Hematopoietic multipotent progenitor cell treated with erythropoietin and hydrocortisone succinate and interleukin-3 and kit ligand, for 15 days (in vitro differentiated cells): Measurements from ENCODE around the gene ZBTB37.
A peak's percentile ranks its signal among the peaks of the same experiment; 100 is the strongest.
"Not testable (repeated sequence)": the region's sequence is repeated elsewhere in the genome, so short reads cannot be mapped to it uniquely, and the experiment has no call there.

Experiments used
- DNase-seq: peaks from one replicate; pipeline ENCODE4 v3.0.0-alpha.2; 2015; ENCODE audit warnings: low spot score

ZBTB37 gene

GRCh38 chr1:173865468-173866164 lies 2.6 kb upstream of the ZBTB37 start:
- peak; percentile 28 for DNase-seq

GRCh38 chr1:173866413-173867115 lies 1.6 kb upstream of the ZBTB37 start:
- DNase-seq, result peak; percentile 22

DNA sequence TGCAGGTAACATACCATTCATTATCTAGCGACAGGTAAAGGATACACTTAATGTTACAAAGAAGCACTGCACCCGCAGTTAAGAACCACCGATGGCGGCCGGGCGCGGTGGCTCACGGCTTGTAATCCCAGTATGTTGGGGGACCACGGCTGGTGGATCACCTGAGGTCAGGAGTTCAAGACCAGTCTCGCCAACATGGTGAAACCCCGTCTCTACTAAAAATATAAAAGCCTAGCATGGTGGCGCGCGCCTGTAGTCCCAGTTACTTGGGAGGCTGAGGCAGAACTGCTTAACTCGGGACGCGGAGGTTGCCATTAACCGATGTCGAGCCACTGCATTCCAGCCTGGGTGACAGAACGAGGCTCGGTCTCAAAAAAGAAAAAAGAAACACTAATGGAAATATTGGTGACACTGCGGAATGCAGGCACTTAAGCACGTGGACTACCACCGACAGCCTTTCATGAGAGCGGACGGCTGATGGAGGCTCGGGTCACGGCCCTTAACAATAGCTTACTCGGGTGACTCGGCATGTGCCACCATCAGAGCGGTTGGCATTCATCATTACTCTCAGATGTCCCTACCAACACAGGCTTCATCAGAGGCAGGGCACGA lies 933 bp upstream of the ZBTB37 start:
- DNase-seq, result no peak

- DNase-seq, result peak; percentile 99
Measured at GRCh38 chr1:173867753-173868265, 371 bp upstream of the ZBTB37 start, which contains the start of gene GAS5. GAS5 (minus strand) TSS chr1:173867989.

DNA sequence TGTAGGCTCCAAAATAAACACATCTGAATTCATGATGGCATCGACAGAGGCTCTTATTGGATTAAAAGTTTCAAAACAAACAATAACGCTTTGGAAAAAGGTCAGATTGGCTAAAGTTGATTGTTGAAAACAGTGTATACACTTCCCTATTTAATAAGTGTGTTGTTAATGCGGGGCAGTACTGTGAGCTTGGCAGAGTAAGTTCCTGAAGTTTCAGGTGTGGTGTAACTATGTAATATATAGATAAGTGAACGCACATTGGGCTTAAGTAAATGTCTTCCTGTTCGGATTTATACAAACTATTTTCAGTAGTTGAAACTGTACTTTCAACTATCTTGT lies 810 bp downstream of the ZBTB37 start:
- DNase-seq, result peak; percentile 20

DNA sequence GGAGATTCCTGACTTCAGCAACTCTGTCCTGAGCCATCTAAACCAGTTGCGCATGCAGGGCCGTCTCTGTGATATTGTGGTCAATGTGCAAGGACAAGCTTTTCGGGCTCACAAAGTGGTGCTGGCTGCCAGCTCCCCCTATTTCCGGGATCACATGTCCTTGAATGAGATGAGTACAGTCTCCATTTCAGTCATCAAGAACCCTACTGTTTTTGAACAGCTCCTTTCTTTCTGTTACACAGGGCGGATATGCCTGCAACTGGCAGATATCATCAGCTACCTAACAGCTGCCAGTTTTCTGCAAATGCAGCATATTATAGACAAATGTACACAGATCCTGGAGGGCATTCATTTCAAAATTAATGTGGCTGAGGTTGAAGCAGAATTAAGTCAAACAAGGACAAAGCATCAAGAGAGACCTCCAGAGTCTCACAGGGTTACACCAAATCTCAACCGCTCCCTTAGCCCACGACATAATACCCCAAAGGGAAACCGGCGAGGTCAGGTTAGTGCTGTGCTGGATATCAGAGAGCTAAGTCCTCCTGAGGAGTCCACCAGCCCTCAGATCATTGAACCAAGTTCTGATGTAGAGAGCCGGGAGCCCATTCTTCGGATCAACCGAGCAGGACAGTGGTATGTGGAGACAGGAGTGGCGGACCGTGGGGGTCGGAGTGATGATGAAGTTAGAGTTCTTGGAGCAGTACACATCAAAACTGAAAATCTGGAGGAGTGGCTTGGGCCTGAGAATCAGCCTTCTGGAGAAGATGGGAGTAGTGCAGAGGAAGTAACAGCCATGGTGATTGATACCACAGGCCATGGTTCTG lies 2.3 kb downstream of the ZBTB37 start:
- peak; percentile 50 for DNase-seq

GRCh38 chr1:173871091-173871490 lies 2.9 kb downstream of the ZBTB37 start:
- DNase-seq, result no peak

- no peak for DNase-seq
Measured at GRCh38 chr1:173871500-173871899, 3.3 kb downstream of the ZBTB37 start.

DNA sequence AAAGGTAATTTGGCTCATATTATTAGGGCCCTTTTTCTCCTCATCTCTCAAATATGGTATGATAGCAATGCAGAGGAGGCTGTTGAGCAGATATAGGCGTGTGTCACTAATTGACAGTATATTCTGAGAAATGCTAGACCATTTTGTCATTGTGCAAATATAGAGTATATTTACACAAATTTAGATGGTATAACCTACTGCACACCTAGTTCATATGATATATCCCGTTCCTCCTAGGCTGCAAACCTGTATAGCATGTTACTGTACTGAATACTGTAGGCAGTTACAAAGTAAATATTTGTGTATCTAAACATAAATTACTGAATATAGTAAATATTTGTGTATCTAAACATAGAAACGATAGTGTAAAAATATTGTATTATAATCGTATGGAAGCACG lies 8.6 kb downstream of the ZBTB37 start:
- DNase-seq, result no peak

DNA sequence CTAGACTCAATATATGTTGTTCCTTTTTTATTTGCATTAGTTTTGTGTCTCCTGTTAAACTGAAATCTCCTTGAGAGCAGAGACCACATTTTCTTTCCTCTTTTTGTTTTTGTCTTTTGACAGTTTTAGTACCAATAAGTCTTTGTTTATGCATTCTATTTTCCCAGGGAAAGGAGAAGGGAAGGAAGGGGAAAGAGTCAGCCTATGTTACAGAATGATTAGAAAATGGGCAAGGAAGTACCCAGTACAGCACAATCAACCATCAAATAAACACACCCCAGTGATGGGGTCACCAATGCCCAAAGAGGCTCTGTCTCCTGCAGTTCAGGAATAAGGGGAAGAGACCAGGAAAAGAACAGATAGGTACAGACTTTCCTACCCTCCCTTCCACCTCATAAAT lies 10.1 kb downstream of the ZBTB37 start:
- DNase-seq, result no peak

- DNase-seq, result not testable (repeated sequence)
Measured at GRCh38 chr1:173881117-173881516, 12.9 kb downstream of the ZBTB37 start.

DNA sequence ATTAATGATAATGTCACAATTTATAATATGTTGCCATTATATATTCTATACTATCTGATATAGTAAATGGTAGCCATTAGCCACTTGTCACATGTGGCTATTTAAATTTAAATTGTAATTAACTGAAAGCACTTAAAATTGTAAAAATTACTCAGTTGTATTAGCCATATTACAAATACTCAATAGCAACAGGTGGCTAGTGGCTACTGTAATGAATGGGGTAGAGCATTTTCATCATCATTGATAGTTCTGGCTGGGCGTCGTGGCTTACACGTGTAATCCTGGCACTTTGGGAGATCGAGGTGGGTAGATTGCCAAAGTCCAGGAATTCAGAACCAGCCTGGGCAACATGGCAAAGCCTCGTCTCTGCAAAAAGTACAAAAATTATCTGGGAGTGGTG lies 16.5 kb downstream of the ZBTB37 start:
- DNase-seq, result no peak

DNA sequence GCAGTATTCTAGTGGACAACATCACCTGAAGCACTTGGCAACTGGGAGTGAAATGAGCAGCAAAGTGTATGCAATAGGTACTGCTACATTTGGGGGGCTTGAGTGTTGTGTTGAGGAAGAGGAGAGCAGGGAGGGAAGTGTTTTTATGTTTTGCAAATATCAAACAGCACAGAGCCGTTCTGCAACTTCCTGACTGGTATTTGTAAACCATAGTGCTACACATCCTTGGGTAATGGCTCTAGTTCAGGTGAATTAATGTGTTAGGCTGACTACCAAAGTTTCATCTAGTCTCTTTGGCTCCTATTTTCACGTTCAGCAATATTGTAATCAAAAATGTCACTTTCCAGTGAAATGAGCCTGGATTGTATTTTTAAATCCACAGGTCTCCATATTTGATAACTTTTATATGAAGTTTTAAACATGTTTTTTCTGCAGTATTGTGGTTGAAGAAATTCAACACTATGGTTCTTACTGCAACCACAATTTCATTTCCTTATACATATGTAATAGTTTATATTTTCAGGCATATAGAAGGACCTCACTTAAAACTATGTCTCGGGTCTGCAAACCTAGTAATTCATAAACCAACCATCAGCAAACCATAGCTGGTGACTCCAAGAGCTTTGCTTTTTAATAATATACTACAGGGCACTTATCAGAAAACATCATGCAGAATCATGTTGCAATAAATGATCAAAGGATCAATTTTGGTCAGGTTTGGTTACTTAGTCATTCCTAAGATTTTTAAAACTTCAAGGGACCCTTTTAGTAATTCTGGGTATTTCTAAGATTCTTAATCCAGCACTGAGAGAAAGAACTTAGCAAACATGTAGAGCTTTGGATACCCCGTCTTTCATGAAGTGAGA lies 18.8 kb downstream of the ZBTB37 start:
- DNase-seq, result no peak

DNA sequence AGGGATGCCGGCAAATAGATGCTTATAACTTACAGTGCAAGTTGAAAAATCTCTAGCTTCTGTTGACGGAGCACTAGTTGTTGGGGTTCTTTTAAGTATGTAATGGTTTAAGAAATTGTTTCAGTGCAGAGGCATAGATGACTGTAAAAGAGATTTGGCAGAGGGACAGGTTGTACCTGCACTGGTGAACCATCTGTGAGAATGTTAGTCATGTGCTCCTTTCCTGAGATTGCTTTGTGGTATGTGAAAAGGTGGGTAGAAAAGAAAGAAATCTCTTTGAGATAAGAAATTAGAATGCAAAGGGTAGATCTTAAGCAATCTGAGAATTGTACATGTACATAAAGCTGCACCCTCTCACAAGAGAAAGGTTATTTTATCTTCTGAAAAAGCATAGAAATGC lies 19.4 kb downstream of the ZBTB37 start:
- DNase-seq, result no peak

GRCh38 chr1:173888749-173889148 lies 20.6 kb downstream of the ZBTB37 start:
- DNase-seq, result no peak

DNA sequence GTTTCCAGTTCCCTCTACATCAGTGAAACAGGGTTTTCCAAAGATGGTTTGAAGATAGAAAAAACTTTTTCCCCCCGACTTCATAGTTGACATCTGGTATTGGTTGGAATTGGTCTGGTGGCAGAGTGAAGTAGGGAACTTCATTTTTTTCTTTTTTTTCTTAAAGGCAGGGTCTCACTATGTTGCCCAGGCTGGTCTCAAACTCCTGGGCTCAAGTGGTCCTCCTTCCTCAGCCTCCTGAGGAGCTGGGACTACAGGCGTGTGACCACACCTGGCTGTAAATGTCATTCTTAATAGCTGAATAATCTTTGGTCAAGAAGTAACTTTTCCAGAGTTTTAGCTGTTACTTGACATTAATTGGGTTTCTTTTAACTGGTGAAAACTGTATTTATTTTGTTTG lies 21.7 kb downstream of the ZBTB37 start:
- no peak for DNase-seq

DNA sequence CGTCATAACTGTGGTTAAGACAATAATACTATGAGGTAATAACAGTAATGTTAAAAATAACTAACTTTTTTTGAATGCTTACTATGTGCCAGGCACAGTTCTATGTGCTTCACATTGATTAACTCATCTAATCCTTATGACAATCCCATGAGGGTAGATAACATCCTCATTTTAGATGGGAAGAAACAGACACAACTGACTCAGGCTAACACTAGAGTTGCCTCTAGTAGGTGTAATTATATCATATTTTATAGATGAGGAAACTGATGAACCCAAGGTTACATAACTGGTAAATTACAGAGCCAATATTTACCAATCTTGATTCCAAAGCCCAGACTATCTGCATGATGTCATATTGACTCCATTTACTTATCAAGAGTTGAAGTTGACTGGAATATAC lies 25.4 kb downstream of the ZBTB37 start:
- no peak for DNase-seq

DNA sequence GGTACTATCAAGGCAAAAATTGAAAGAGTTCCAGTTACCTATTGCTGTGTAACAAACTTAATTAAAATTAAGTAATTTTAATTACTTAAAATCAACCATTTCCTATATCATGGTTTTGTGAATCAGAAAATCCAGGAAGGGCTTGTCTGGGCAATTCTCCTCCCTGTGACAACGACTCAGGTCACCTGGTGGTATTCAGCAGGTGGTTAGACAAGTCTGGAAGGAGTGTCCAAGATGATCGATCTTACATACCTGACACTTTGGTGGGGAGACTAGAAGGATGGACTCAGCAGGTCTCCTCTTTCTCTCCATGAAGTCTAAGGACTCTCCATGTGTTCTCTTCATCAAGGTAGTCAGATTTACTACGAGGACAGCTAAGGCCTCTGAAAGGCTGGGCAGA lies 26.0 kb downstream of the ZBTB37 start:
- DNase-seq, result no peak

DNA sequence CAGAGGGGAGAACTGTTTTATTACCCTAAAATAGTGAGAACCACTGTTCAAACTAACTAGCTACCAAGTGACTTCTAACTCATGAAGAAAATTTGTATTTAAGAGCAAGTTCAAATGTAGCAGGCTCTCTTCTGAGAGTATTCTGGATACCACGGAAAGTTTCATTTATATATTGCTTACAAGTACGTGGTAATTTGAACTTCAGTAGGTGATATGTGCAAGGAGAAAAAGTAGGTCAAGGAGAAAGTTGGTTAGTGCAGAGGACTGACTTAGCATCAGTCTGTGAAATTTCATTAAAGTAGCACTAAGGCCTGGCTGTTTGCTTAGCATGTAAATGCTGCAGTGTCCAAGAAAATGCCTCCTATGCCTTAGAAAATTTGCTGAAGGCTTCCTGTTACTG lies 32.2 kb downstream of the ZBTB37 start:
- no peak for DNase-seq

GRCh38 chr1:173900992-173901391 lies 32.8 kb downstream of the ZBTB37 start:
- no peak for DNase-seq

DNA sequence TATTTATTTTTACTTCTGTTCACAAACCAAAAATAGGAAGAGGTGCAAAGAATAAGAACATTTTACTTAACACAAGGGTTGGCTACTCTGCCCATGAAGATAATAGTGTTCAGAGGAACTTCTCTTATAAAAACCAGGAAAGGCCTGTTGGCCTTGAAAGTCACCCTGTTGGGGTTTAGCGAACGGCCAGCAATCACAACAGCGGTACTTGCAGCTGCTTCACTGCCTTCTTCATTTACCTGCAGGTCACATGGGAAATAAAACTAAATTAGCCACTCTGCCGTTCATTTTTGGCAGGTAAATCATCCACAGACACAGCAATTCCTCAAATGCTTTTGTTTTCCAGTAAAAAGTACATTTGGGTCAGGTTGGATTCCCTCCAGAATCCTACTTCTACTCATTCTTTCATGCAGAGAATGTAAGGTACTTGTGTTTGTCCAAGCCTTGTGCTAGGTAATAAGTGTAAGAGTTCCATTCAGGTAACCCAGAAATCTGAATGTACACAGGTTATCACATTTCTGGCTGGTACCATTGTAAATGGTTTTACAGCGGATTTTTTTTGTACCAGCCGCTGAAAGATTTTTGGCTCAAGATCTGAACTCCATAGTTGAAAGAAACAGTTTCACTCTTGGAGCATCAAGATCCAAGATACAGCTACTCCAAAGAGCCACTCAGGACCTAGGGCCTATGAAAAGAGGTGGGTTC lies 35.8 kb downstream of the ZBTB37 start:
- DNase-seq, result no peak
